DMS153 treated with DMSO at 0.1 percent for 48 hours (cell line): Measurements from ENCODE around the gene SCLY.
A peak's percentile ranks its signal among the peaks of the same experiment; 100 is the strongest.

Experiments
- DNase-seq: peaks from one replicate; lab custom pipeline; 2025; ENCODE audit not compliant: unreplicated experiment; lab: John Stamatoyannopoulos, UW

SCLY gene

DNA sequence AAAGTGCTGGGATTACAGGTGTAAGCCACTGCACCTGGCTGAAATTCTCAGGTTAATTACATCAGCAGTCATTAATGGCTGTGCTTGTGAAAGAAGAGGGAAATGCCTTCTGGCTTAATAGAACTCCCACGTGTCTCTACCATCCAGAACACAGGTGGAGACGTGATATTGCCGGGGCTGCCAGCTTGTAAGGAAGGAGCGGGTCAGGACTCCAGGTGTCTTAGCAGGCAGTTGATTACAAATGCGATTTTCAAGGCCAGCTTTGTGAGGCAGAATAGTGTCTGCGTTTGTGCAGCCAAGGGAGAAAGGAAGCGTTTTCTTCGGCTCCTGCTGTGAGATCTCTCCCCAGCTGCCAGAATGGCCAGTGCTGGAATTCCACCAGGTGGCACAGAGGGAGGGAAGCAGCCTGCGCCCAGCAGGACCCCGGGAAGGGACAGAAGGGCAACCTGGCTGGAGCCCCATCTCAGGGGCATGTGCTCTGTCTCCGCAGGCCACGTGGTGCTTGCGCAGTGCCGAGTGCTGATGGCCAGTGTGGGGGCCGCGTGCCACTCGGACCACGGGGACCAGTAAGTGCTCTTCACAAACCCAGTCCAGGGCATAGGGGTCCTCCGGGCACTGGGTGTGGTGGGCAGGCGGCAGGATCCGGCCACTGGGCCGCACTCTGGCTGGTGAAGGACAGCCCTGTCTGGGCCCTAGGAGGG is 35.7 kb downstream of the SCLY start:
- DNase-seq, result no peak

DNA sequence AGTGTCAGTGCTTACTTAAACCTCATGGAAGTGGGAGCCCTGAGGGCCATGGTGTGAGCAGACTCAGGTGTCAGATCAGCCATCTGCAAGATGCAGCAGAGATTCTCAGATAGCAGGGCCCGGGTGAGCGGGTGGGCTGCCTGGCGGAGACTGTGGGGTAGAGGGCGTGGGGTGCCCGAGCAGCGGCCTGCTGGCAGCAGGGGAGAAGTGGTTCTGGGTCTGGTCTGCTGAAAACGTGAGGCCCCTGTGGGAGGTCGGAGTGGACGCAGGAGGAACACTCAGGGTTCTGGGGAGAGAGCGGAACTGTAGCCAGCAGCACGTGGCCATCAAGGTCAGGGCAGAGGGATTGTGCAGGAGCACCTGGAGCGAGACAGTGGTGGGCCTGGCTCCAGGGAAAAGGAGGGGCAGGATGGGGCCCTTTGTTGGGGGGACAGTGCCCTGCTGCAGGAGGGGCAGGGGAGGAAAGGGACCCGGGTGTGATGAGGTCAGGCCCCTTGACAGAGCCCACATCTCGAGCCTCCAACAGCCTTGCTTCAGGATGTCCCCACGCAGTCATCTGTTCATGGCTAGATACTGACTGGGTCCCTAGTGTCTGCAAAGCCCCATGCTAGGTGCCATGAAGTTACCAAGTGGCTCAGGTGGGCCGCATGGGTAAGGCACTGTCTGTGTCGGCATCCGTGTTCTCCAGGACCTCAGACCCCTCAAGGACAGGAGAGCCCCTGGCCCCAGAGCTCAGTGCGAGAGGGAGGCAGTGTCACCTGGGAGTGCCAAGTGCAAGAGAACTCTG is 36.6 kb downstream of the SCLY start:
- DNase-seq, result no peak

DNA sequence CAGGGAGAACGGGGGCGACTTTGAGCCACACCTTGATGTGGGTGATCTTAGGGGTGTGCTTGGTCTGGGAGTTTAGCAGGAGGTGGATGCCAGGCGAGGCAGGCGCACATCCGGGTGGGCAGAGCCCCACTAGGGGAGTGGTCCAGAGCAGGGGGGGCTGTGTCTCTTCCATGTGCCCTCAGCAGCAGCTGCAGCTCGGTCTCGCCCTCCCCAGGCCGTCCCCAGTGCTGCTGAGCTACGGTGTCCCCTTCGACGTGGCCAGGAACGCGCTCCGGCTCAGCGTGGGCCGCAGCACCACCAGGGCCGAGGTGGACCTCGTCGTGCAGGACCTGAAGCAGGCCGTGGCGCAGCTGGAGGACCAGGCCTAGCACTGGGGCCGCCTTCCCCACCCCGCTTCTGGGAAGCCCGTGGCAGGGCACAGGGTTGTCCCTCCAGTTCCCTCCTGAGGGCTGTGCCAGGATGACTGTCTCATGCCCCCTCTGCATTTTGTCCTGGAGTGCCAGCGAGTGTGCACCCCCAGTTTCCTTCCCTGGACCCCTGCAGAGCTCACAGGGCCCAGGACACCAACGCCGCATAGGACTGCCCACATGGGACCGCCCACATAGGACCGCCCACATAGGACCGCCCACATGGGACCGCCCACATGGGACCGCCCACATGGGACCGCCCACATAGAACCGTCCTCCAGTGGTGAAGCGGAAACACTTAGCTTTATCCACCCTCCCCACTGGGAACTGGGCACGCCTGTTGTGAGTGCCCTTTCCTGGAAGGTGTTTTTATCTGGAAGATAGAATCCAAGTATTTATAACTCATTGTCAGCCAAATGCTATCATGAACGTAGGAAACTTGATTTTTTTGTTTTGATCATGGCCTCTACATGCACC is 37.4 kb downstream of the SCLY start:
- DNase-seq, result peak; percentile 85

DNA sequence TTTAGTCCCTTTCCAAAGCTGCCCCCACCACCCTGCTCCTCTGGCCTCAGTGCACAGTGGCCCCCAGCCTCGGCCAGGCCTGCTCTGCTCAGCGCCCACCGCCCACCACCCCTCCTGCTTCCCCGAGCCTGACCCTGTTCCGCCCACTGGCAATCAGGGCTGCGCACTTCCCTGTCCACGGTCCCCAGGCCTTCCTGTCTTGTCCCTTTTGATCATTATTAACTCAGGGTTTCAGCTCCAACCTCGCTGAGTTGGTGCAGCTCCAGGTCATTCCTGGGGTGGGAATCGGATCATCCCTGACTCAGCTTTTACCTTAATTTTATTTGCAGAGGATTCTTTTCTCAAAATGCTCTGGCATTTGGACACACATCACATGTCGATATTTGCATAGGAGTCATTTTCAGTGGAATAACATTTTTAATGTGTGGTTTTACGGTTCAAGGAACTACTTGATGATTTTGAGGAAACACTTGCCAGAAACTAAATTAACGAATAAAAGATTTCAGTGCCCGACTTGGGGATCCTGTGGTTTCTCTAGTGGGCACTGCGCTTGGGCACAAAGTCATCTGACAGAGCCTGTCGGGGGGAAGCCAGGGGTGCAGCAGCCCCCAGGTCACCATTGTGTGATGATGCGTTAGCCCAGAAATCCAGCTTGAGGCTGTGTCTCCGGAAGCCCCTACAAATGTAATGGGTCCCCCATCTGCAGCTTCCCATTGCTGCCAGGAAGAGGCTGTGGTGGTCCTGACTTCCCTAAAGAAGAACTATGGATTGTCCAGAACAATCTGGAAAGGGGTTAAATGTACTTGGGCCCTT is 38.3 kb downstream of the SCLY start:
- no peak for DNase-seq

DNA sequence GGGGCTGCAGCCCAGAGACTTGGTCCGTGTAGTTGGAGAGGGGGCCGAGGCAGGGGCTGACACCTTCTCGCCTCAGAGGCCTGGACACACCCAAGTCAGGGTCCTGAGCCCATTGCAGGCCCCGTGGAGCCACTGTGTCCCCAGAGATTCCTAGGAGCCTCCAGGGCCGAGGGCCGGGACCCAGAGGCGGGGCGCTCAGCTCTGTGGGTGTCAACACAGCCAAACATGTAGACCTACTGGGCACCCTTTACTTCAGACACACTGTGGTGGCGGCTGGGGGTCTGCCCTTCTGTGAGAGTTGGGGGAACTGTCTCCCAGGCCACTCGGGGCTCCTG is 38.9 kb downstream of the SCLY start:
- DNase-seq, result no peak

DNA sequence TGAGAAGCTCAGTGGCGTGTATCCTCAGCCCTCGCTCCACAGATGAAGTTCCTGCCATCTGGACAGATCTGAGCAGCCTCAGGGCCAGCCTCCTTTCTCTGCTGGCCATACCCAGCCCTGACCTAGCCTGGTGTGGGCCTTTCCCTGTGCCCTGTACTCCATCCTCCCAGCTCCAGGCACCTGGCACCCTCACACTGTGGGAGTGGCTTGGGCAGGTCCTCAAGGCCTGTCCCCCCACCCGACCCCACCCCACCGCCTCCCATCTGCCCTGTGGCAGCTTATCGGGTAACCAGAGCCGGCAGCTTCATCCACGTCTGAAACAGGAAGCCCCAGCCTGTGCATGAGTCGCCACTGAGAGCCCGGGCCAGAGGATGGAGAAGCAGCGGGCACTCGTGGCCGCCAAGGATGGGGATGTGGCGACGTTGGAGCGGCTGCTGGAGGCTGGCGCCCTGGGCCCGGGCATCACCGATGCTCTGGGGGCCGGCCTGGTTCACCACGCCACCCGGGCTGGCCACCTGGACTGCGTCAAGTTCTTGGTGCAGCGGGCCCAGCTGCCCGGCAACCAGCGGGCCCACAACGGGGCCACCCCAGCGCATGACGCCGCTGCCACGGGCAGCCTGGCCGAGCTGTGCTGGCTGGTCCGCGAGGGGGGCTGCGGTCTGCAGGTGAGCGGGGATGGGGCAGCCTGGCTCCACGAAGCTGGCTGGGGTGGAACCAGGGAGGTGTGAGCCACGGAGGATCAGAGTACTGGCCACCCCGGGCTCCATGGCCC is 39.4 kb downstream of the SCLY start, which contains the start of gene ESPNL:
TSS of gene ESPNL (plus strand) at position 292 of the 772 bp plus-strand sequence. CDS start at position 372, 80 bp downstream.
- DNase-seq, result peak; percentile 15

DNA sequence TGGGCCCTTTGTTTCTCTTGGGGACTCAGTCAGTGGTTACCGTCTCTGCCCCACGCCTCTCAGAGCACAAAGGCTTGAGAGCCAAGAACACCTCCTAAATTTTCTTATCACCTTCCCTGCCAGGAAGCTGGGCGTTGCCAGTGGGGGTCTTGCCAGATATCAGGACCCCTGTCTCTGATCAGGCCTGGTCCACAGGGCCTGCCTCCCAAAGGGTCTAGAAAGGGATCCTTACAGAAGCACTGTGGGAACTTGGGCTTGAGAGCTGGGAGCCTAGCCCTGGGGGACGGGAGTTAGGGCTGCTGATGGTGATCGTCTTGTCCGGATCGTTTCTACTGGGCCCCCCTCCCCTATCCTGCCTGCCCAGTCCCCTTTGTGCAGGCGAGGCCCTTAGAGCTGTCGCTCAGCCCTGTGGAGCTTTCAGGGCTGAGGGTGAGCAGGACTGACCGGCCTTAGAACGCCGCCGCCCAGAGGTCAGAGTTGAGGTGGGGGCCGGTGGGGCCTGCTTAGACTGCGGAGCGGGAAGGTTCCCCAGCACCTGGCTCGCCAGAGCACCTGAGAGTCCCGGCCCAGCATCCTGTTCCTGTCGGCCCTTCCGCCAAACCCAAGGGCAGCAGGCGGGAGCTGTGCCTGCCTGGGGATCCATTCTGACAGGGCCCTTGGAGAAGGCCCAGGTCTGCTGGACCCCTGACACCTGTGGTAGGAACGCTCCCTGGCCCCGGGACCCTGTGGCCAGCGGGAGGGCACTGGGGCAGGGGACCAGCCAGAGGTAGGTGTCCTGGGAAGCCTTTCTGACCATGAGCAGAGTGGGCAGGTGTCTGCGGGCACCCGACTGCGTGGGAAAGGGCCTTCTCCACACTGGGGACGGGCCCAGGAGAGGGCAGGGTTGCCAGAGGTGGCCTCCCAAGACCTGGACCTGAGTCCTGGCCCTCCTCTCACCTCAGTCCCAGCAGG is 40.3 kb downstream of the SCLY start:
- DNase-seq, result no peak

DNA sequence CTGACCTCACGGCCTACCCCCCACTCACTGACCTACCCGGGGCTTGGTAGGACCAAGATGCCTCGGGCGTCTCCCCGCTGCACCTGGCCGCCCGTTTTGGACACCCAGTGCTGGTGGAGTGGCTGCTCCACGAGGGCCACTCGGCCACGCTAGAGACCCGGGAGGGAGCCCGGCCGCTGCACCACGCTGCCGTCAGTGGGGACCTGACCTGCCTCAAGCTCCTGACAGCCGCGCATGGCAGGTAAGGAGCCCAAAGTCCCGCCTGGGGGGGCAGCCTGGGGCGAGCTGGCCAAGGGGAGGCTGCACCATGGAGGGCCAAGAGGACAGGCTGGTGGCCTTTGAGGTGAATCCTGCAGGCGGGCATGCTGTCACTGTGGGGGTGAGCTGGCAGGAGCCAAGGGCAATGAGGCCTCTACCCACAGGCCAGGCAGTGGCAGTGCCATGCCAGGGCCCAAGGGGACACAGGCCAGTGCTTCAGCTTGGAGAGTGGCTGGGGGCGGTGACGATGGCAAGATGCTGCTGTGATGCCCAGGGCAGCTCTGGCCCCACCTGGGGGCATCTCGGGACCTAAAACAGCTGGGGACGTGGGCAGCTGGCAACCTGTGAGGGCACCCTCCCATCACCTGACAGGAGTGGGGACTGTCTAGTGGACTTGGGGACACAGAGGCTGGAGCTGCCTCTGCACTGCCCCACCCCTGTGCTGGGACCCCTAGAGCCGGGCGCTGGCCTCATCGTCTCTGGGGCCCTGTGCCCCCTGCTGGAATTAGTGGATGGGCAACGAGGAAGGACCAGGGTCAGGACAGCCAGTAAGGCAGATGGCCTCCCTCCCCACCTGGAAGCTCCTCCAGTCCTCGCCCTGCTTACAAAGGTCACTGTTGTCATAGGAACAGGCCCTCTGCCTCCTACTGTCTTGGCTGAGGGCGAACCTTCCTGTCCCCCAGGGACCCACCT is 41.4 kb downstream of the SCLY start:
- no peak for DNase-seq

DNA sequence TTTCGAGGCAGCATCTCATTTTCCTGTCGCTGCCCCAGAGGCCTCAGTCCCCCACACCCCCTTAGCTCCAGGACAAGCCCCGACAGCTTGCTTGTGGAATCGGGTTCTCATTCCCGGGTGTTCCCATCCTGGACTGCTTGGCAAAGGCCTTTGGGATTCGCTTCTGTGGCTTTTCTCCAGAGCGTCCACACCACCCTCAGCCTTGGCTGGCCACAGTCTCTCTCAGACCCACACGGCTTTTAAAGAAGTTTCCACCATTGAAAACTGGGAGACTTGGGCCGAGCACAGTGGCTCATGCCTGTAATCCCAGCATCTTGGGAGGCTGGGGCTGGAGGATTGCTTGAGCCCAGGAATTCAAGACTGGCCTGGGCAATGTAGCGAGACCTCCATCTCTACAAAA is 42.1 kb downstream of the SCLY start:
- no peak for DNase-seq

DNA sequence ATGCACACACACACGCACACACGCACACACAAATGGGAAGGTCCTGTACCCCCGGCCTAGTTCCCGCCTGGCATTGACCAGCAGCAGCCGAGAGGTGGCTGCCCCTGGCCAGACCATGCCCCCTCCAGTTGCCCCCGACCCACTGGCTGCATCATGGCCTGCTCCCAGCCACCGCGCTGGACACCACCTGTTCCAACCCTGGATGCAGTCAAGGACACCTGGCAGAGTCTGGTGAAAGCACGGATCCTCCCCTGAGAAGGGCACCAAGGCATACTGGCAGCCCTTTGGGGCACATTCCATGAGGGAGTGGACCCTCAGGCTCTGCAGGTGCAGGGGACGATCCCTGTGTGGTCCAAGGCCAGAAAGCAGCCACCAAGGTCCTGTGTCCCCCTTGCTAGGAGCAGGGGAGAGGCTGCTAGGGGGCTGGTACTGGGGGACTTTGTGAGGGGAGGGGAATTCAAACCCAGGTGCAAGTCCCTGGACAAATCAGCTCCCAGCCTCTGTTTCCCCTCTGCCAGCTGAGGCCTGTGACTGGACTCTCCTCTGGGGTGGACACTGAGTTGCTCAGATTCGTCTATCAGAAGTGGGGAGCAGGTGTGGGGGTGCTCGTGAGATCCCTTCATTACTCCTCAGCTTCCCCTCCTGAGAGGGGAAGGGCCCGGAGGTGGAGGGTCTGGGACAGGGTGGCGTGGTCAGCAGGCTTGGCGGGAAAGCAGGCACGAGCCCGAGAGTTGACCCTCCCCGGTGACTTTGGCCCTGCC is 42.8 kb downstream of the SCLY start:
- no peak for DNase-seq

DNA sequence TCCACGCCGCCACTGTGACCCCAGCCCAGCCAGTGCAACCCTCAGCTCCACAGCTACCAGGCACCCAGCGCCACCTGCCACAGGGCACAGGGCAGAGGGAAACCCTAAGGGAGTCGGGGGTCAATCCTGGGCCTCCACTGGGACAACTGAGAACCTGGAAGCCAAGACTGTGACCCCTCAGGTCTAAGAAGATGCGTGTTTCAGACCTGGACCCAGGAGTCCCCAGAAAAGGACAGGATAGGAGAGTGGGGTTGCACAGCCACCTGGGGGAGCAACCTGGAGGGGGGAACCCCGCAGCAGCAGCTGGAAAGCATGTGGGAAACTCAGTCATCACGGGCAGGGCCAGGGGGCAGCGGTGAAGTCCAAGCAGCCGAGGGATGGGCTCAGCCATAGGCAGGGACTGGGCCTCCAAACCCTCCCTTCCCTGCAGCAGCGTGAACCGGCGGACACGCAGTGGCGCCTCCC is 43.5 kb downstream of the SCLY start:
- DNase-seq, result no peak

DNA sequence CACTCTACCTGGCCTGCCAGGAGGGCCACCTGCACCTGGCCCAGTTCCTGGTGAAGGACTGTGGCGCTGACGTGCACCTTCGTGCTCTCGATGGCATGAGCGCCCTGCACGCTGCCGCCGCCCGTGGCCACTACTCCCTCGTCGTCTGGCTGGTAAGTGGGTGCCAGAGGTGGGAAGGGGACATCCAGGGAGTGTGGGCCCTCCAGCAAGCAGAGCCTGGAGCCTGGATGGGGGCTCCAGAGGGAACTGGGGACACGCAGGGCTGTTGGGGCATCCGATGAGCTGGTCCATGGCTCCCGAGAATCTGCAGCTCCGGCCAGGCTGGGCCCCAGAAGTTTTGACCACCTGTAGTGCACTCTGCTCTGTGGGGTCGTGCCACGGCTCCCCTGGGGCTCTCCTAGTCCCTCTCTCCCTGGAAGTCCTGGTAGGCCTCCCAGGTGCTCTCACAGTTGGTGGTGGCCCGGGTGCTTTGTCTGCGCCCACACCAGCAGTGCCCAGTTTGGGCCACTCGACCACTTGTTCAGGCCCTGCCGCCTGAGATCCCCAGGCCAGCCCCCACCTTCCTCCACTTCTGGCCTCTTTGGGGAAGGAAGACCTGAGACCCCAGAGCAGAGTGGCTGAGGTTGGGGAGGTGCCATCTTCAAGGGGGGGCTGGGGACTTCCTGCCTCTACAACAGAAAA is 44.0 kb downstream of the SCLY start:
- DNase-seq, result no peak

DNA sequence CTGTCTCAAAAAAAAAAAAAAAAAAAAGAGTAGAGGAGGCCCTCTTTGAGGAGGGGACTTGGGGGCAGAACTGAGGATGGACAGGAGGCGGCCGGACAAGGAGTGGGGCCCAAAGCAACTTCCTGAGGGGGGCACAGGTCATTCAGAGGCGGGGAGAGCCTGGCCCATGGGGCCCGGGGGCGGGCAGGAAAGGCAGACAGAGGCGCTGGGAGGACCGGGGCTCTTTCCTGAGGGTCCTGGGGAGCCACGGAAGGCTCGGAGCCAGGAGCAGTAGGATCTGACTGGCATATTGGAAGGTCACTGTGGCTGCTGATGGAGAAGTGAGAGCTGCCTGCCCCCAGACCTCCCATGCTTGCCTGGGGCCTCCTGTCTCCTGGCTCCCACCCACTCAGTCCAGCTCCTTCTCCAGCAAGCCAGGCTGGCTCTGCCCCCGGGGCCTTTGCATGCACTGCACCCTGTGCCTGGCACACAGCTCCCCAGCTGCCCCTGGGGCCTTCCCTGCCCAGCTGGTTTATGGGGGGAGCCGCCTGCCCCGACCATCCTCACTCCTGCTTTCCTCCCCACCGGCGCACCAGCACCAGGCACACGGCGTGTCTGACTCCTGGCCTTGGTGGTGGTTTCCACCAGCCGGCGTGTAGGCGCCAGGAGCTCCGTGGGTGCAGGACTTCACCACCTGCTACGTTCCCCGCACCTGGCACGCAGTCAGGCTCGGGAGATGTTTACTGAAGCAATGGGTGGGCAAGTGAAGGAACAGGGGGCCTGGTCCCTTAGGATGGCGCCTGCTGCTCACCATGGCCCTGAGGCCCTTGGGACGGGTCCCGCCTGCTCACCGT is 44.9 kb downstream of the SCLY start:
- DNase-seq, result no peak

DNA sequence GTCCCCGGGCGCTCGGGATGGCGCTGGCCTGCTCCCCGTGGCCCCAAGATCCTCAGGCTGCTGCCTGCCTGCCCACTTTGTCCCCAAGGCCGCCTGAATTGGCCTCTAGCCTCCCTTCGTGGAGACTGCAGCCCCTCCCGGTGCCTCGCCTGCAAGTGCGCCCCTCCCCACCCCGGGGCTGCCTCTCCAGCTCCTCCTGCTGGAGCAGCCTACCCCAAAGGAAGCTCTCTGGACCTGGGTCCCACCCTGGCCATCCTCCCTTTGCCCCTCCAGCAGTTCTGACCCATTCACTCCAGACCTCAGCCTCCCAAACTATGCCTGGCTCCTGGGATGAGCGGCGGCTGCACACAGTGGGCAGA is 45.5 kb downstream of the SCLY start:
- no peak for DNase-seq

DNA sequence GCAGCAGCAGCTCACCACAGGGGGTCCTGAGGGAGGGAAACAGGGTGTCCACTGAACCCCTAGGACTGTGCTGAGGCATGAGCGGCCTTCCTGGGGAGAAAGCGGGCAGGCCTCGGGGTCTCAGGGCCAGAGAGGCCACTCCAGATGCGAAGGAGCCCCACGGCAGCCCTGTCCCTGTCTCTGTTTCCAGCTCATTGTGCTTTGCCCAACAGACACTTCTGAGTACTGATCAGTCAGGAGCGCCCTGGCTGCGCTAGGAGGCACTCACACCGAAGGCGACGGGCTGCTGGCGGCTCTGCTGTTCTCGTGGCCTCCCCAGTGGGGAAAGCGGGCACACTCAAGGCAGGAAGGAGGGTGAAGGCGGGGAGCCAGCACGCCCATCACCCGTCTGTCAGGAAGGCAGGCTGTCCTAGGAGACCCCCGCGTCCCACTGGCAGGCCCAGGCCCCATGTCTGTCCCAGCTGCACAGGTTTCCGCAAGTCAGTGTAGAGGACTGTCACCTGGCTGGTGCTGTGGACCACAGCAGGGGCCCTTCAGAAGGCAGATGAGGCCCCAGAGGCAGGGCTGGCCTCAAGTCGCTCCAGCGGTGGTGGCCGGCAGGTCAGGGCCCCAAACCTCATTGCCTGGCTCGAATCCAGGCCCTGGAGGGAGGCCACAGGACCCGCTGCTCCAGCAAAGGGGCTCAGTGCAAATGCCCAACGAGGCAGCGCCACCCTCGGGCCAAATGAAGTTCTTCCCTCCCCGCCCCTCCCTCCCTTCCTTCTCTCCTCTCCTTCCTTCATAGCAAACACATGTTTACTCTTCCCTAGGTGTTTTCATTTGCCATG is 46.1 kb downstream of the SCLY start:
- no peak for DNase-seq
